ENCODE results near the gene SMR3A.

Gene SMR3A

DNA sequence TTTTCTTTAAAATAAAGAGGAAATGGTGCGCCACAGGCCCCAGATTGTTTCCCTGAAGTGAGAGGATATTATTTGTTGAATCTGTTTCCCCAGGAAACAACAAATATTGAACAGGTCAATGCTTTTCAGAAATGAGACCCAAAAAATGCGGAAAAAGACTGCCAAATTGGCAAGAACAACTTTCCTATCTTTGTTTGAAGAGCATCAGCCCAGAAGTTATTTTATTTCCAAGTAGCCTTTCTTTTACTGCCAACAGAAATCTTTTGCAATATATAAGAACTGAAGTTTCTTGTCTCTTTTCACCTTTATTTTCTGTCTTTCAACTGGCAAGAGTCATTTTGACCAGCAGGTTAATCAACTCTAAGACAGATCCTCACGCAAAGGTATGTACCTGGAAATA, at the start of gene SMR3A:
Gene SMR3A, plus strand, starts transcription at position 301 of the 400 bp plus-strand sequence. CDS start 1,356 bp downstream, outside the sequence.
- CTCF ChIA-PET, result no interaction called here
- TF ChIP-seq, protein P1, sequence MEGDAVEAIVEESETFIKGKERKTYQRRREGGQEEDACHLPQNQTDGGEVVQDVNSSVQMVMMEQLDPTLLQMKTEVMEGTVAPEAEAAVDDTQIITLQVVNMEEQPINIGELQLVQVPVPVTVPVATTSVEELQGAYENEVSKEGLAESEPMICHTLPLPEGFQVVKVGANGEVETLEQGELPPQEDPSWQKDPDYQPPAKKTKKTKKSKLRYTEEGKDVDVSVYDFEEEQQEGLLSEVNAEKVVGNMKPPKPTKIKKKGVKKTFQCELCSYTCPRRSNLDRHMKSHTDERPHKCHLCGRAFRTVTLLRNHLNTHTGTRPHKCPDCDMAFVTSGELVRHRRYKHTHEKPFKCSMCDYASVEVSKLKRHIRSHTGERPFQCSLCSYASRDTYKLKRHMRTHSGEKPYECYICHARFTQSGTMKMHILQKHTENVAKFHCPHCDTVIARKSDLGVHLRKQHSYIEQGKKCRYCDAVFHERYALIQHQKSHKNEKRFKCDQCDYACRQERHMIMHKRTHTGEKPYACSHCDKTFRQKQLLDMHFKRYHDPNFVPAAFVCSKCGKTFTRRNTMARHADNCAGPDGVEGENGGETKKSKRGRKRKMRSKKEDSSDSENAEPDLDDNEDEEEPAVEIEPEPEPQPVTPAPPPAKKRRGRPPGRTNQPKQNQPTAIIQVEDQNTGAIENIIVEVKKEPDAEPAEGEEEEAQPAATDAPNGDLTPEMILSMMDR (IDR thresholded peaks at IDR 0.05; ENCODE audit: control extremely low read depth, extremely low read depth, low read depth, missing control alignments), result no peak
- POLR2A ChIA-PET, result no interaction called here
- DNase-seq (ENCODE audit: extremely low spot score), result no peak

DNA sequence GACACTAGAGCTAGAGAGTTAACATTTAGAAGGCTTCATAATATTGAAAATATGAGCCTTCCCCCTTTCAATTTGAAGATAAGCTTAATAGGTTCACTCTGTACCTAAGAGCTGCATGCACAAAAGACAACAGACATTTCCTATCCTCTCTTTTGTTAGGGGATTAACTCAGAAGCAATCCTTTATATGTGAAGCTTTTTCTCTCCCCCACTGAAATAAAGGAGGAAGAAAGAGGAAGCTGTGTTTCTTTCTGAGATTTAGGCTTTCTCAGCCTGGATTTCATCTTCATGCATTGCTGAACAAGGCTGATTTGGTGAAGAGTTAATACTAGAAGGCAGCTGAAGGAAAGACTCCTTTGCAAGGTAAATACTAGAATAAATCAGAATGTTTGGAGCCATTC, 46.8 kb upstream of the SMR3A start:
- TF ChIP-seq, protein P1 (IDR thresholded peaks at IDR 0.05; ENCODE audit: control extremely low read depth, extremely low read depth, low read depth, missing control alignments), result no peak
- ChIA-PET CTCF (interaction anchor here (0.7 to 3.9 kb wide), 4 partner anchors 8 to 22 kb away, joined by 3 to 13 read pairs (median 6); no protein-coding TSS in a partner anchor), POLR2A (no interaction called here)
- DNase-seq (ENCODE audit: extremely low spot score), result no peak

GRCh38 chr4:70315928-70316327, 44.6 kb upstream of the SMR3A start:
- POLR2A ChIA-PET, result no interaction called here
- DNase-seq (ENCODE audit: extremely low spot score), result no peak
- CTCF ChIA-PET, result interaction anchor here (0.7 to 3.9 kb wide), 6 partner anchors 10 to 245 kb away, joined by 3 to 13 read pairs (median 4); no protein-coding TSS in a partner anchor
- TF ChIP-seq, protein P1 (IDR thresholded peaks at IDR 0.05; ENCODE audit: control extremely low read depth, extremely low read depth, low read depth, missing control alignments), result peak; percentile 31

DNA sequence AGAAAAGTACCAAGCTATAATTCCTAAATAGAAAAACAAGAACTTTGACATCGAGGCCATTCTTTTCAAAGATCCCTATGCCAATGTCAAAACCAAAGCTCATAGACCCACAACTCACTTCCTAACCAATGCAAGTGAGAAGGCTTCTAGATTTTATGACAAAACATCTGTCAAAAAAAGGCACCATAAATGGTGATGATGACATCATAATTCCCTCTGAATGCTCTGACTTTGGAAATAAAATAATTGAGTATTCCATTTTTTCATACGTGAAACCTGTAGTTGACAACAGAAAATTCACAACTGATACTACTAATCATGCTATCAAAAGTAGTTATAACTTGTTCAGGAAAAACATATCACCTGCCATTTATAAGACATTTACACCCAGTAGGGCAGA, 34.5 kb upstream of the SMR3A start:
- TF ChIP-seq, protein P1 (IDR thresholded peaks at IDR 0.05; ENCODE audit: control extremely low read depth, extremely low read depth, low read depth, missing control alignments), result no peak
- POLR2A ChIA-PET, result no interaction called here
- DNase-seq (ENCODE audit: extremely low spot score), result no peak
- CTCF ChIA-PET, result interaction anchor here (1.0 to 1.7 kb wide), 3 partner anchors 9 to 180 kb away, joined by 3 to 5 read pairs (median 4); partner anchors contain the start of gene CABS1

DNA sequence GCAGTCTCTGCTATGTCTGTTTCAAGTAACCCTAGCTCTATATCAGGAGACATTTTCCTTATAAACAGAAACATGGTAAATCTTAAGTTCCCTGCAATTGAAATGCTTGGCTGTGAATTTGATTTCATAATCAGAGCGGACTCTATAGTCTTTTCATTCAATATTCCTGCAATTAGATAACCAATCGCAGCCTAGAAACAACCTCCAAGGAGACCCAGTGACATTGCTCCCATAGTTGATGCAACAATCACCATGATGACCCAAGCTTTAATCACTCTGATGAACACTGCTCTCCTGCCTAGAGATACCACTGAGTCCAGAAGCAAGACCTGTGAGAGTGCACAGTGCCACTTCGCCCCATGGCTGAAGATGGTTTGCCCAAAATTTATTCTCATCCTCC, 25.9 kb upstream of the SMR3A start, which contains the start of gene CABS1:
Gene CABS1, plus strand, starts transcription at position 301 of the 400 bp plus-strand sequence. Its CDS starts 59 bp downstream, at position 360.
- TF ChIP-seq, protein P1 (IDR thresholded peaks at IDR 0.05; ENCODE audit: control extremely low read depth, extremely low read depth, low read depth, missing control alignments), result no peak
- ChIA-PET CTCF (interaction anchor here (1.1 kb wide), 3 partner anchors 9 to 29 kb away, joined by 3 read pairs; no protein-coding TSS in a partner anchor), POLR2A (no interaction called here)
- DNase-seq (ENCODE audit: extremely low spot score), result no peak

DNA sequence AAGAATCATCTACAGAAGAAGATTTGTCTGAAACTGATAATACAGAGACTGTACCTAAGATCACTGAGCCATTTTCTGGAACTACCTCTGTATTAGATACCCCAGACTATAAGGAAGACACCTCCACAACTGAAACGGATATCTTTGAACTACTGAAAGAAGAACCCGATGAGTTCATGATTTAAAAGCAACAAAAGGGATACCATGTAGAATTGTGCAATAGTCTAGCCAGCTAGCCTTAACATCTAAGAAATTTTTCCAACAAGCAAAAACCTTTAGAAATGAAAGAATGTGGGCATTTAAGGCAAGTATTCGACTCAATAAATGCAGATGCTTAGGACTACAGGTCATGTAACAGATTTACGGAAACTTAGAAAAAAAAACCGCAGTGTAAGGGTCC, 24.5 kb upstream of the SMR3A start:
- ChIA-PET POLR2A (no interaction called here), CTCF (interaction anchor here (1.1 kb wide), 1 partner anchor 10 kb away, joined by 3 read pairs; no protein-coding TSS in a partner anchor)
- TF ChIP-seq, protein P1 (IDR thresholded peaks at IDR 0.05; ENCODE audit: control extremely low read depth, extremely low read depth, low read depth, missing control alignments), result no peak
- no peak for DNase-seq (ENCODE audit: extremely low spot score)

Measured in GM10248 (cell line).